Measurements from ENCODE around the gene CT45A8.
"Not testable (repeated sequence)": the region's sequence is repeated elsewhere in the genome, so short reads cannot be mapped to it uniquely, and the experiment has no call there.

Gene CT45A8

DNA sequence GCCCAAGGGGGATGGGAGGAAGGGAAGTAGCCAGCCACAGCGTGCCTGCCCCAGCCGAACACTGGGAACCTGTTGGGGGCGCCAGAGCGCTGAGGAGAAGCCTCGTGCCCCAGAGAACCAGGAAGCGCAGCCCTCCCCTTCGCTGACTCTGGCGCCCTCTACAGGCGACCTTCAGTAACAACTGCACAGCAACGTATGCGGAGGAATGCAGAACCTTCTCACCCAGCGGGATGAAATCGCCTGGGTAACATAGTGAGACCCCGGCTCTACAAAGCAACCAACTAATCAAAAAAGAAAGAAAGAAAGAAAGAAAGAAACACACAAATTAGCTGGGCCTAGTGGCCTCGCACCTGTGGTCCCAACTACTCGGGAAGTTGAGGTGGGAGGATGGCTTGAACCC lies 51.7 kb downstream of the CT45A8 start, which contains the start of gene CT45A6:
Gene CT45A6 (minus strand): TSS at position 101 of the 400 bp plus-strand sequence. CDS start 3,794 bp downstream, outside the sequence.
- not testable (repeated sequence) for H3K36me3 ChIP-seq (ENCODE audit: control insufficient read depth, insufficient read depth, low read length); H3K4me1 ChIP-seq (ENCODE audit: control insufficient read depth, insufficient read depth, low read length, poor library complexity, severe bottlenecking); DNase-seq; H3K4me3 ChIP-seq (ENCODE audit: insufficient read depth, low read depth, low read length, poor library complexity, severe bottlenecking); H3K27me3 ChIP-seq (replicated peaks; ENCODE audit: control insufficient read depth, insufficient read depth, low read length, poor library complexity, severe bottlenecking); H3K9me3 ChIP-seq (ENCODE audit: control insufficient read depth, low read length); H3K27ac ChIP-seq (ENCODE audit: insufficient read depth, low read length, poor library complexity, severe bottlenecking)

Data from effector memory CD4-positive, alpha-beta T cell (primary cell).